RWPE2 (cell line): ENCODE measurements around the gene HMCN2.

ENCODE experiments used
- ATAC-seq: fragments of 200-7000 bp; cut with Tn5 transposase; 3 replicates; pipeline ENCODE4 v1.9.1; 2021; ENCODE audit warnings: low read depth
- DNase-seq: peaks from one replicate; pipeline ENCODE4 v3.0.0-alpha.2; 2020; ENCODE audit warnings: low spot score
- H3K27ac ChIP-seq: fragments of 450-650 bp; 2 replicates; pipeline ENCODE4 v1.5.1; 2017; ENCODE audit warnings: mild to moderate bottlenecking; ENCODE audit not compliant: poor library complexity, severe bottlenecking
- H3K27me3 ChIP-seq: fragments of 250-450 bp; sonication (Bioruptor Pico); 2 replicates; pipeline ENCODE4 v1.5.1; 2021; ENCODE audit warnings: mild to moderate bottlenecking, moderate library complexity; ENCODE audit not compliant: insufficient read depth, poor library complexity, severe bottlenecking
- H3K36me3 ChIP-seq: fragments of 250-450 bp; sonication (Bioruptor Pico); 2 replicates; pipeline ENCODE4 v1.5.1; 2020; ENCODE audit warnings: low read depth, mild to moderate bottlenecking, moderate library complexity
- H3K4me1 ChIP-seq: fragments of 250-450 bp; sonication (Bioruptor Pico); 2 replicates; pipeline ENCODE4 v1.5.1; 2021; ENCODE audit warnings: mild to moderate bottlenecking, moderate library complexity; ENCODE audit not compliant: insufficient read depth, poor library complexity, severe bottlenecking
- H3K4me3 ChIP-seq: fragments of 250-450 bp; sonication (Bioruptor Pico); 2 replicates; pipeline ENCODE4 v1.5.1; 2021; ENCODE audit warnings: mild to moderate bottlenecking, moderate library complexity; ENCODE audit not compliant: severe bottlenecking
- H3K9me3 ChIP-seq: fragments of 250-450 bp; sonication (Bioruptor Pico); 2 replicates; pipeline ENCODE4 v1.5.1; 2021; ENCODE audit warnings: mild to moderate bottlenecking, moderate library complexity; ENCODE audit not compliant: severe bottlenecking
- CTCF ChIP-seq: fragments of 450-650 bp; IDR thresholded peaks from one replicate; pipeline ENCODE4 v1.5.1; 2017; ENCODE audit warnings: mild to moderate bottlenecking, moderate library complexity; ENCODE audit not compliant: poor library complexity, severe bottlenecking

Gene HMCN2

GRCh38 chr9:130380920-130381469, 115.4 kb downstream of the HMCN2 start:
- no peak for ATAC-seq
- Histone ChIP-seq H3K9me3 (no peaks in the 10 kb centered on the region), H3K4me3 (no peak overlapping the region), H3K4me1 (no peaks in the 10 kb centered on the region), H3K36me3 (no peaks in the 10 kb centered on the region), H3K27ac (no peak overlapping the region), H3K27me3 (no peaks in the 10 kb centered on the region)
- no peak for DNase-seq
- no peak for TF ChIP-seq CTCF

- Histone ChIP-seq H3K9me3 (no peaks in the 10 kb centered on the region), H3K4me1 (no peaks in the 10 kb centered on the region), H3K36me3 (no peaks in the 10 kb centered on the region), H3K27me3 (no peaks in the 10 kb centered on the region), H3K27ac (no peak overlapping the region), H3K4me3 (no peak overlapping the region)
- DNase-seq (no peak), ATAC-seq (no peak)
- no peak for TF ChIP-seq CTCF
Observed at GRCh38 chr9:130381660-130382059, 116.1 kb downstream of the HMCN2 start.

- ATAC-seq (no peak), DNase-seq (no peak)
- Histone ChIP-seq H3K9me3 (no peaks in the 10 kb centered on the region), H3K27me3 (no peaks in the 10 kb centered on the region), H3K36me3 (no peaks in the 10 kb centered on the region), H3K27ac (no peak overlapping the region), H3K4me1 (no peaks in the 10 kb centered on the region), H3K4me3 (no peak overlapping the region)
- TF ChIP-seq CTCF: no peak
Observed at GRCh38 chr9:130382096-130382495, 116.5 kb downstream of the HMCN2 start.

- Histone ChIP-seq H3K9me3 (no peaks in the 10 kb centered on the region), H3K36me3 (no peaks in the 10 kb centered on the region), H3K4me1 (no peaks in the 10 kb centered on the region), H3K27me3 (no peaks in the 10 kb centered on the region), H3K27ac (no peak overlapping the region), H3K4me3 (no peak overlapping the region)
- no peak for DNase-seq
- ATAC-seq: no peak
- no peak for TF ChIP-seq CTCF
Observed at GRCh38 chr9:130382636-130383349, 117.2 kb downstream of the HMCN2 start.

- no peak for ATAC-seq
- no peak for TF ChIP-seq CTCF
- Histone ChIP-seq H3K4me3 (no peak overlapping the region), H3K27ac (no peak overlapping the region), H3K27me3 (no peaks in the 10 kb centered on the region), H3K36me3 (no peaks in the 10 kb centered on the region), H3K4me1 (no peaks in the 10 kb centered on the region), H3K9me3 (no peaks in the 10 kb centered on the region)
- DNase-seq: no peak
Observed at GRCh38 chr9:130383350-130383715, 117.8 kb downstream of the HMCN2 start.
